Keratinocyte (primary cell): Measurements from ENCODE around the gene PPP1R16B. TPM values are rescaled to one million over a fixed set of nuclear protein-coding genes. Genes with fewer than 3 reads are reported as not detected.

Source experiments
- DNase-seq: peaks from one replicate; pipeline ENCODE4 v3.0.0-alpha.2; 2011; ENCODE audit warnings: low read depth, missing footprints, low spot score
- FAIRE-seq: peaks from 2 replicates; lab custom pipeline; 2011; peaks lifted over from hg19 to GRCh38; lab: Jason Lieb, UNC
- H2AFZ ChIP-seq: 2 replicates; pipeline ENCODE4 v1.6.0; 2012; ENCODE audit warnings: low read length, control low read depth, inconsistent platforms; ENCODE audit not compliant: control insufficient read depth
- H3K27ac ChIP-seq: 2 replicates; pipeline ENCODE4 v1.5.1; 2011; ENCODE audit warnings: low read length; ENCODE audit not compliant: control insufficient read depth, insufficient read depth
- H3K27me3 ChIP-seq: 3 replicates; pipeline ENCODE4 v1.6.0; 2011; ENCODE audit warnings: low read length; ENCODE audit not compliant: control insufficient read depth, insufficient read depth; ENCODE audit errors: extremely low read depth
- H3K36me3 ChIP-seq, 2 experiments: 2 replicates in 1 of 2; 3 replicates in 1 of 2; pipeline ENCODE4 v1.5.1; 2011; ENCODE audit warnings: low read length in 2 of 2, mild to moderate bottlenecking in 1 of 2; ENCODE audit not compliant: control insufficient read depth in 2 of 2, insufficient read depth in 2 of 2; ENCODE audit errors: extremely low read depth in 1 of 2
- H3K4me1 ChIP-seq: 3 replicates; pipeline ENCODE4 v1.5.1; 2011; ENCODE audit warnings: low read length; ENCODE audit not compliant: control insufficient read depth, insufficient read depth; ENCODE audit errors: extremely low read depth
- H3K4me2 ChIP-seq: 3 replicates; pipeline ENCODE4 v1.6.0; 2011; ENCODE audit warnings: low read depth, low read length; ENCODE audit not compliant: control insufficient read depth, insufficient read depth; ENCODE audit errors: extremely low read depth
- H3K4me3 ChIP-seq, 3 experiments: fragments of 200-600 bp in 1 of 3; sonication (generic) in 1 of 3; 2 replicates in 2 of 3; 3 replicates in 1 of 3; pipeline ENCODE4 v1.5.1; 2011 to 2016; ENCODE audit warnings: low read length in 3 of 3, mild to moderate bottlenecking in 3 of 3, control low read depth in 2 of 3, inconsistent platforms in 1 of 3, low read depth in 1 of 3, mixed read lengths in 1 of 3, mixed run types in 1 of 3, moderate library complexity in 1 of 3; ENCODE audit not compliant: control insufficient read depth in 2 of 3, insufficient read depth in 2 of 3; ENCODE audit errors: extremely low read depth in 1 of 3
- H3K79me2 ChIP-seq: 2 replicates; pipeline ENCODE4 v1.6.0; 2012; ENCODE audit warnings: low read length; ENCODE audit not compliant: control insufficient read depth, insufficient read depth
- H3K9ac ChIP-seq: 3 replicates; pipeline ENCODE4 v1.6.0; 2011; ENCODE audit warnings: low read length; ENCODE audit not compliant: control insufficient read depth, insufficient read depth; ENCODE audit errors: extremely low read depth
- H3K9me1 ChIP-seq: 3 replicates; pipeline ENCODE4 v1.6.0; 2011; ENCODE audit warnings: low read length; ENCODE audit not compliant: control insufficient read depth, insufficient read depth; ENCODE audit errors: extremely low read depth
- H3K9me3 ChIP-seq: 2 replicates; pipeline ENCODE4 v1.5.1; 2012; ENCODE audit warnings: low read depth, low read length; ENCODE audit not compliant: control insufficient read depth
- H4K20me1 ChIP-seq: 3 replicates; pipeline ENCODE4 v1.6.0; 2011; ENCODE audit warnings: low read length; ENCODE audit not compliant: control insufficient read depth, insufficient read depth; ENCODE audit errors: extremely low read depth
- CTCF ChIP-seq, 3 experiments: IDR thresholded peaks in 1 of 3; conservative IDR thresholded peaks in 1 of 3; optimal IDR thresholded peaks in 1 of 3; 2 replicates in 2 of 3; 3 replicates in 1 of 3; pipeline versions ENCODE3 to v1.5.1; 2011; ENCODE audit warnings: low read length in 3 of 3, mild to moderate bottlenecking in 3 of 3, moderate library complexity in 2 of 3, control low read depth in 1 of 3, inconsistent platforms in 1 of 3; ENCODE audit not compliant: insufficient read depth in 2 of 3; ENCODE audit errors: extremely low read depth in 1 of 3
- EZH2 ChIP-seq: IDR thresholded peaks from one replicate; pipeline ENCODE4 v1.6.1; 2012; ENCODE audit warnings: inconsistent platforms, mild to moderate bottlenecking, low read length, moderate library complexity
- dilution Hi-C: fragments of 300-500 bp; cut with MboI; formaldehyde crosslinking; loops from one replicate; pipeline ENCODE4 v1.7.0; 2020; ENCODE audit warnings: low sequenced_read_pairs; ENCODE audit not compliant: extremely low pct_ligation_motif_present
- polyA plus RNA-seq, 5 experiments: library from polyadenylated mRNA; depleted of rRNA in 3 of 5; stranded (reverse) in 3 of 5; stranded (forward) in 1 of 5; unstranded in 1 of 5; fragments of >200 nt; gene quantifications; 1 replicate in 1 of 5; 2 replicates in 3 of 5; 3 replicates in 1 of 5; pipeline versions ENCODE4 v1.2.1 to v1.2.3, GENCODE V29; 2011 to 2012; ENCODE audit warnings: missing spikeins in 2 of 5, low read depth in 1 of 5, low replicate concordance in 1 of 5

Gene PPP1R16B
- polyA plus RNA-seq, 1 donor (not counting 4 experiments of a cell fraction or from before 2014, with no cell fraction given) = not detected

- Histone ChIP-seq H3K4me3 (no peak overlapping the region), H3K27me3 (peaks cover 11% of the 10 kb centered on the region), H3K9me1 (no peaks in the 10 kb centered on the region), H3K9me3 (no peaks in the 10 kb centered on the region), H2AFZ (no peak overlapping the region), H3K4me1 (no peaks in the 10 kb centered on the region), H3K9ac (no peak overlapping the region), H4K20me1 (peaks cover 4% of the 10 kb centered on the region), H3K36me3 (no peaks in the 10 kb centered on the region), H3K79me2 (no peaks in the 10 kb centered on the region), H3K27ac (no peak overlapping the region), H3K4me2 (no peak overlapping the region)
- TF ChIP-seq EZH2 = no peak
- no peak for TF ChIP-seq CTCF (optimal IDR thresholded peaks at IDR 0.05 in 1 of 3, IDR thresholded peaks at IDR 0.05 in 1 of 3, conservative IDR thresholded peaks at IDR 0.05 in 1 of 3; ENCODE audit: extremely low read depth in 1 of 3, insufficient read depth in 2 of 3, low read length in 3 of 3)
- no peak for DNase-seq
- dilution Hi-C loops = no loop called here
- no peak for FAIRE-seq
Observed at GRCh38 chr20:38877483-38877882, 72.0 kb downstream of the PPP1R16B start.

- H3K4me1 ChIP-seq = no peaks in the 10 kb centered on the region
- no peak for FAIRE-seq
Observed at GRCh38 chr20:38878866-38879265, 73.4 kb downstream of the PPP1R16B start.

More at GRCh38 chr20:38878866-38879265, 73.4 kb downstream of the PPP1R16B start:
- Histone ChIP-seq H3K79me2 (no peaks in the 10 kb centered on the region), H3K4me3 (no peak overlapping the region), H3K9me3 (no peaks in the 10 kb centered on the region), H3K9ac (no peak overlapping the region), H3K9me1 (no peaks in the 10 kb centered on the region), H3K27me3 (peaks cover 3% of the 10 kb centered on the region), H3K4me2 (no peak overlapping the region), H4K20me1 (peaks cover 4% of the 10 kb centered on the region), H2AFZ (no peak overlapping the region), H3K27ac (no peak overlapping the region), H3K36me3 (no peaks in the 10 kb centered on the region)
- dilution Hi-C loops = no loop called here
- TF ChIP-seq CTCF (optimal IDR thresholded peaks at IDR 0.05 in 1 of 3, IDR thresholded peaks at IDR 0.05 in 1 of 3, conservative IDR thresholded peaks at IDR 0.05 in 1 of 3; ENCODE audit: extremely low read depth in 1 of 3, insufficient read depth in 2 of 3, low read length in 3 of 3) = no peak
- no peak for TF ChIP-seq EZH2
- no peak for DNase-seq
